SK-N-SH treated with all-trans-retinoic acid at 6 μM for 48 hours (cell line): Measurements from ENCODE around the gene HECTD1.

ENCODE experiments used
- CREB5 ChIP-seq: fragments of 250-450 bp; sonication (Bioruptor Pico); IDR thresholded peaks from 2 replicates; pipeline ENCODE4 v1.5.1; 2020; ENCODE audit warnings: low read depth, mild to moderate bottlenecking, moderate library complexity
- GLIS3 ChIP-seq: fragments of 250-450 bp; sonication (Bioruptor Pico); IDR thresholded peaks from 2 replicates; pipeline ENCODE4 v1.5.0; 2020; ENCODE audit warnings: mild to moderate bottlenecking, moderate library complexity
- SNAI2 ChIP-seq: fragments of 250-450 bp; sonication (Bioruptor Pico); IDR thresholded peaks from 2 replicates; pipeline ENCODE4 v1.5.0; 2020; ENCODE audit warnings: mild to moderate bottlenecking, moderate library complexity
- TCF4 ChIP-seq: fragments of 250-450 bp; sonication (Bioruptor Pico); IDR thresholded peaks from 2 replicates; pipeline ENCODE4 v1.8.0; 2021; ENCODE audit warnings: mild to moderate bottlenecking, moderate library complexity, borderline replicate concordance
- ZC3H10 ChIP-seq: fragments of 250-450 bp; sonication (Bioruptor Pico); IDR thresholded peaks from 2 replicates; pipeline ENCODE4 v1.5.1; 2021; ENCODE audit warnings: mild to moderate bottlenecking, moderate library complexity
- ZFP30 ChIP-seq: fragments of 450-650 bp; formaldehyde crosslinking; IDR thresholded peaks from 2 replicates; pipeline ENCODE4 v1.5.0; 2022; ENCODE audit warnings: mild to moderate bottlenecking, moderate library complexity
- TF ChIP-seq, protein P1 (sequence below): fragments of 250-450 bp; sonication (Bioruptor Pico); IDR thresholded peaks from 2 replicates; pipeline ENCODE4 v1.8.0; 2020; ENCODE audit warnings: mild to moderate bottlenecking, moderate library complexity, borderline replicate concordance

GRCh38 chr14:31190219-31190603 is 17.4 kb downstream of the HECTD1 start:
- no peak for TF ChIP-seq ZFP30 (CRISPR knock-in tag)
- TF ChIP-seq ZC3H10 (CRISPR knock-in tag) = no peak
- no peak for TF ChIP-seq GLIS3 (CRISPR knock-in tag)
- TF ChIP-seq CREB5 (CRISPR knock-in tag) = no peak
- TF ChIP-seq TCF4 = no peak
- TF ChIP-seq SNAI2 (CRISPR knock-in tag) = no peak
- TF ChIP-seq, protein P1, sequence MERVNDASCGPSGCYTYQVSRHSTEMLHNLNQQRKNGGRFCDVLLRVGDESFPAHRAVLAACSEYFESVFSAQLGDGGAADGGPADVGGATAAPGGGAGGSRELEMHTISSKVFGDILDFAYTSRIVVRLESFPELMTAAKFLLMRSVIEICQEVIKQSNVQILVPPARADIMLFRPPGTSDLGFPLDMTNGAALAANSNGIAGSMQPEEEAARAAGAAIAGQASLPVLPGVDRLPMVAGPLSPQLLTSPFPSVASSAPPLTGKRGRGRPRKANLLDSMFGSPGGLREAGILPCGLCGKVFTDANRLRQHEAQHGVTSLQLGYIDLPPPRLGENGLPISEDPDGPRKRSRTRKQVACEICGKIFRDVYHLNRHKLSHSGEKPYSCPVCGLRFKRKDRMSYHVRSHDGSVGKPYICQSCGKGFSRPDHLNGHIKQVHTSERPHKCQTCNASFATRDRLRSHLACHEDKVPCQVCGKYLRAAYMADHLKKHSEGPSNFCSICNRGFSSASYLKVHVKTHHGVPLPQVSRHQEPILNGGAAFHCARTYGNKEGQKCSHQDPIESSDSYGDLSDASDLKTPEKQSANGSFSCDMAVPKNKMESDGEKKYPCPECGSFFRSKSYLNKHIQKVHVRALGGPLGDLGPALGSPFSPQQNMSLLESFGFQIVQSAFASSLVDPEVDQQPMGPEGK (CRISPR knock-in tag) = no peak
